SK-N-SH (cell line): ENCODE measurements around the gene PLAU. TPM values are rescaled to one million over a fixed set of nuclear protein-coding genes. Genes with fewer than 3 reads are reported as not detected.

Experiments
- CTCF ChIA-PET: fragments of 300-600, 350-600 bp; formaldehyde crosslinking; extraction: SDS; loops from one replicate; lab custom pipeline; 2021; lab: Yijun Ruan, JAX
- POLR2A ChIA-PET: fragments of 350-600 bp; sonication (Branson Sonifier 250); formaldehyde crosslinking; extraction: SDS; loops from one replicate; lab custom pipeline; 2020; ENCODE audit warnings: antibody characterized with exemption, inconsistent platforms; lab: Yijun Ruan, JAX
- DNase-seq: peaks from one replicate; pipeline ENCODE4 v3.0.0; 2012
- H2AFZ ChIP-seq: fragments of 200-600 bp; sonication (generic); 2 replicates; pipeline ENCODE4 v1.8.1; 2016; ENCODE audit warnings: antibody characterized with exemption, mild to moderate bottlenecking, low read depth
- H3F3A ChIP-seq: fragments of 200-600 bp; sonication (generic); replicated peaks from 2 replicates; pipeline ENCODE3; 2016; ENCODE audit warnings: antibody characterized with exemption, mild to moderate bottlenecking; ENCODE audit not compliant: insufficient read depth
- H3K27ac ChIP-seq, 2 experiments: fragments of 200-500 bp in 1 of 2; fragments of 200-600 bp in 1 of 2; sonication (Bioruptor generic) in 1 of 2; sonication (generic), shearing (Covaris generic) in 1 of 2; 2 replicates each; pipeline versions ENCODE4 v1.5.1 to v1.6.1; 2014 to 2016; ENCODE audit warnings: low read depth in 2 of 2, inconsistent platforms in 1 of 2, low read length in 1 of 2, mild to moderate bottlenecking in 1 of 2, mixed read lengths in 1 of 2
- H3K27me3 ChIP-seq: fragments of 200-600 bp; sonication (generic), shearing (Covaris generic); 2 replicates; pipeline ENCODE4 v1.6.1; 2016; ENCODE audit warnings: mixed run types; ENCODE audit not compliant: insufficient read depth
- H3K36me3 ChIP-seq, 2 experiments: fragments of 200-500 bp in 1 of 2; fragments of 200-600 bp in 1 of 2; sonication (Bioruptor generic) in 1 of 2; sonication (generic) in 1 of 2; replicated peaks in 1 of 2; 2 replicates each; pipeline versions ENCODE3 to v1.5.1; 2014 to 2016; ENCODE audit warnings: low read length in 1 of 2, mild to moderate bottlenecking in 1 of 2; ENCODE audit not compliant: insufficient read depth in 2 of 2, control insufficient read depth in 1 of 2
- H3K4me1 ChIP-seq, 2 experiments: fragments of 200-500 bp in 1 of 2; fragments of 200-600 bp in 1 of 2; sonication (Bioruptor generic) in 1 of 2; sonication (generic), shearing (Covaris generic) in 1 of 2; 2 replicates each; pipeline versions ENCODE4 v1.5.1 to v1.6.1; 2014 to 2016; ENCODE audit warnings: low read depth in 1 of 2, low read length in 1 of 2, mixed run types in 1 of 2; ENCODE audit not compliant: insufficient read depth in 2 of 2, control insufficient read depth in 1 of 2
- H3K4me2 ChIP-seq: fragments of 200-600 bp; sonication (generic), shearing (Covaris generic); 2 replicates; pipeline ENCODE4 v1.6.1; 2017; ENCODE audit warnings: mixed run types
- H3K4me3 ChIP-seq, 2 experiments: fragments of 200-500 bp in 1 of 2; fragments of 200-600 bp in 1 of 2; sonication (Bioruptor generic) in 1 of 2; sonication (generic), shearing (Covaris generic) in 1 of 2; 2 replicates each; pipeline versions ENCODE4 v1.5.1 to v1.8.1; 2014 to 2016; ENCODE audit warnings: low read depth in 2 of 2, inconsistent platforms in 1 of 2, low read length in 1 of 2, mild to moderate bottlenecking in 1 of 2, mixed read lengths in 1 of 2, moderate library complexity in 1 of 2
- H3K79me2 ChIP-seq: fragments of 200-600 bp; sonication (generic); 2 replicates; pipeline ENCODE4 v1.8.1; 2017; ENCODE audit warnings: mild to moderate bottlenecking; ENCODE audit not compliant: insufficient read depth
- H3K9ac ChIP-seq: fragments of 200-600 bp; sonication (generic); 2 replicates; pipeline ENCODE4 v1.6.1; 2017; ENCODE audit warnings: mixed run types
- H3K9me2 ChIP-seq: fragments of 200-600 bp; sonication (generic); 2 replicates; pipeline ENCODE4 v1.6.1; 2017; ENCODE audit warnings: mixed run types
- H3K9me3 ChIP-seq: fragments of 200-600 bp; sonication (generic); 2 replicates; pipeline ENCODE4 v1.6.1; 2017; ENCODE audit warnings: mixed run types, mild to moderate bottlenecking, moderate library complexity
- H4K20me1 ChIP-seq: fragments of 200-600 bp; sonication (generic); 2 replicates; pipeline ENCODE4 v1.6.1; 2017; ENCODE audit warnings: mild to moderate bottlenecking, mixed run types; ENCODE audit not compliant: insufficient read depth
- CTCF ChIP-seq: fragments of 200-600 bp; sonication (generic); IDR thresholded peaks from 2 replicates; pipeline ENCODE4 v1.6.1; 2017; ENCODE audit warnings: antibody characterized with exemption, mild to moderate bottlenecking, moderate library complexity
- ELF1 ChIP-seq: IDR thresholded peaks from 2 replicates; pipeline ENCODE4 v1.4.0; 2012
- EP300 ChIP-seq, 2 experiments: IDR thresholded peaks; 2 replicates each; pipeline versions ENCODE4 v1.4.0 to v1.6.1; 2012; ENCODE audit warnings: borderline replicate concordance in 1 of 2, low read depth in 1 of 2, low read length in 1 of 2
- FOSL2 ChIP-seq: IDR thresholded peaks from 2 replicates; pipeline ENCODE4 v1.4.0; 2012; ENCODE audit warnings: low read depth, mild to moderate bottlenecking, moderate library complexity, borderline replicate concordance
- FOXJ3 ChIP-seq: sonication (generic); formaldehyde crosslinking; IDR thresholded peaks from 2 replicates; pipeline ENCODE4 v1.5.1; 2020; ENCODE audit warnings: mild to moderate bottlenecking, missing genetic modification reagents
- MXI1 ChIP-seq: IDR thresholded peaks from 2 replicates; pipeline ENCODE4 v1.6.1; 2012; ENCODE audit warnings: mild to moderate bottlenecking, low read depth, low read length, improper control_type of control experiment
- RAD21 ChIP-seq: IDR thresholded peaks from 2 replicates; pipeline ENCODE4 v1.6.1; 2012; ENCODE audit warnings: mild to moderate bottlenecking, low read length
- RCOR1 ChIP-seq: fragments of 150-350 bp; IDR thresholded peaks from 2 replicates; pipeline ENCODE4 v1.6.1; 2017; ENCODE audit warnings: antibody characterized with exemption, low read length
- RXRA ChIP-seq: IDR thresholded peaks from 2 replicates; pipeline ENCODE4 v1.4.0; 2012; ENCODE audit warnings: low read depth, mild to moderate bottlenecking, borderline replicate concordance
- TCF12 ChIP-seq: IDR thresholded peaks from 2 replicates; pipeline ENCODE4 v1.4.0; 2012
- TEAD4 ChIP-seq: IDR thresholded peaks from 2 replicates; pipeline ENCODE4 v1.4.0; 2012; ENCODE audit warnings: mild to moderate bottlenecking, borderline replicate concordance; ENCODE audit not compliant: insufficient read depth
- USF1 ChIP-seq: IDR thresholded peaks from 2 replicates; pipeline ENCODE4 v1.4.0; 2012; ENCODE audit warnings: low read depth, borderline replicate concordance
- ZBTB33 ChIP-seq: IDR thresholded peaks from 2 replicates; pipeline ENCODE4 v1.4.0; 2012; ENCODE audit warnings: low read depth, borderline replicate concordance
- WGBS: methylation state at CpG from one replicate; pipeline ENCODE4 v1.1.6; 2017; ENCODE audit warnings: low lambda C conversion rate; 5-methylcytosine and 5-hydroxymethylcytosine counted together
- polyA plus RNA-seq, 3 experiments: library from polyadenylated mRNA; depleted of rRNA; stranded (reverse); fragments of >200 nt; gene quantifications; 2 replicates each; pipeline ENCODE4 v1.2.3, GENCODE V29; 2012

Gene PLAU
- polyA plus RNA-seq, 1 of the 3 experiments (the other 2 are of a cell fraction), result 200 TPM

GRCh38 chr10:73874267-73875138, 36.4 kb upstream of the PLAU start, which contains the start of gene CAMK2G (continued):
- TF ChIP-seq ZBTB33, result peak; percentile 94
- TF ChIP-seq FOSL2, result no peak
- TF ChIP-seq FOXJ3 (CRISPR knock-in tag), result no peak
- peak; percentile 53; the same call in 1 of the 2 replicates for TF ChIP-seq MXI1
- TF ChIP-seq EP300 (IDR thresholded peaks at IDR 0.05; ENCODE audit: borderline replicate concordance in 1 of 2, low read depth in 1 of 2, low read length in 1 of 2), result peak in 1 of 2 experiments; percentile 36; a peak in 1 of 4 replicates
- TF ChIP-seq TCF12, result no peak
- no peak for TF ChIP-seq RXRA
- no peak for TF ChIP-seq TEAD4
- no peak for TF ChIP-seq RAD21

GRCh38 chr10:73875139-73875475, 35.8 kb upstream of the PLAU start:
- no peak overlapping the region for H3K9ac ChIP-seq
- peak overlapping the region; percentile 88 for H3K4me2 ChIP-seq
- peaks cover 28% of the 10 kb centered on the region for H4K20me1 ChIP-seq
- peak overlapping the region; percentile 57 to 64 for H3K4me3 ChIP-seq
- peaks cover 15 to 26% of the 10 kb centered on the region in 2 experiments; a peak in 3 of 4 replicates for H3K4me1 ChIP-seq
- H3K36me3 ChIP-seq, result peaks cover 3 to 20% of the 10 kb centered on the region in 2 experiments
- POLR2A ChIA-PET, result interaction anchor here (2.1 kb wide), 1 partner anchor 12 kb away, joined by 5 read pairs; no protein-coding TSS in a partner anchor
- 84% methylated on average over 3 of the region's 3 CpGs for WGBS
- peaks cover 22% of the 10 kb centered on the region for H3F3A ChIP-seq
- H2AFZ ChIP-seq, result peak overlapping the region; percentile 92; the same call in 1 of the 2 replicates
- H3K79me2 ChIP-seq, result peaks cover 32% of the 10 kb centered on the region
- H3K9me2 ChIP-seq, result no peaks in the 10 kb centered on the region
- H3K9me3 ChIP-seq, result no peaks in the 10 kb centered on the region
- CTCF ChIA-PET, result interaction anchor here (0.6 to 37.3 kb wide), 6 partner anchors 10 to 206 kb away, joined by 3 to 753 read pairs (median 6); no protein-coding TSS in a partner anchor
- DNase-seq, result no peak
- TF ChIP-seq TCF12, result no peak
- no peak for TF ChIP-seq USF1
- no peak for TF ChIP-seq CTCF
- TF ChIP-seq FOSL2, result no peak
- TF ChIP-seq ELF1, result no peak
- no peak for TF ChIP-seq RCOR1
- no peaks in the 10 kb centered on the region for H3K27me3 ChIP-seq
- H3K27ac ChIP-seq, result no peak overlapping the region
